ENCODE data around the gene ZNF212.

Gene ZNF212

DNA sequence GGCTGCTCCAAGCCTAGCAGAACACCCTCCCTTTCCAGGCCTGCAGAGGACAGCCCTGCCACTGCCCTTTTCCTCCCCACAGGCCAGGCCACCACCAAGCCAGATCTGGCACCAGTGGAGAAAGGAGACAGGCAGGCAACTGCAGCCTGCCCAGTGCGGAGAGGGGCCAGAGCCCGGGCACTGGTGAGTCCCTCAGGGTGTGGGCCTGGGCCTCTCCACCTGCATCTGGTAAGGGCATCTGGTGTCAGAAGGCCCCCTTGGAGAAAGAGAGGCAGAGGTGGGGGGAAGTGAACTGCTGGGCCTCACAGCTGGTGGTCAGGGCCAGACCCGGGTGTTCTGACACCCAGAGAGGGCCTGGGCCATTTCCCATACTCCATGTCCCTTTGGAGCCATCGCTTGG, 50.4 kb downstream of the ZNF212 start:
- TF ChIP-seq, protein P1, sequence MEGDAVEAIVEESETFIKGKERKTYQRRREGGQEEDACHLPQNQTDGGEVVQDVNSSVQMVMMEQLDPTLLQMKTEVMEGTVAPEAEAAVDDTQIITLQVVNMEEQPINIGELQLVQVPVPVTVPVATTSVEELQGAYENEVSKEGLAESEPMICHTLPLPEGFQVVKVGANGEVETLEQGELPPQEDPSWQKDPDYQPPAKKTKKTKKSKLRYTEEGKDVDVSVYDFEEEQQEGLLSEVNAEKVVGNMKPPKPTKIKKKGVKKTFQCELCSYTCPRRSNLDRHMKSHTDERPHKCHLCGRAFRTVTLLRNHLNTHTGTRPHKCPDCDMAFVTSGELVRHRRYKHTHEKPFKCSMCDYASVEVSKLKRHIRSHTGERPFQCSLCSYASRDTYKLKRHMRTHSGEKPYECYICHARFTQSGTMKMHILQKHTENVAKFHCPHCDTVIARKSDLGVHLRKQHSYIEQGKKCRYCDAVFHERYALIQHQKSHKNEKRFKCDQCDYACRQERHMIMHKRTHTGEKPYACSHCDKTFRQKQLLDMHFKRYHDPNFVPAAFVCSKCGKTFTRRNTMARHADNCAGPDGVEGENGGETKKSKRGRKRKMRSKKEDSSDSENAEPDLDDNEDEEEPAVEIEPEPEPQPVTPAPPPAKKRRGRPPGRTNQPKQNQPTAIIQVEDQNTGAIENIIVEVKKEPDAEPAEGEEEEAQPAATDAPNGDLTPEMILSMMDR (IDR thresholded peaks at IDR 0.05; ENCODE audit: extremely low read depth, missing control alignments), result no peak
- DNase-seq (ENCODE audit: low spot score), result no peak

DNA sequence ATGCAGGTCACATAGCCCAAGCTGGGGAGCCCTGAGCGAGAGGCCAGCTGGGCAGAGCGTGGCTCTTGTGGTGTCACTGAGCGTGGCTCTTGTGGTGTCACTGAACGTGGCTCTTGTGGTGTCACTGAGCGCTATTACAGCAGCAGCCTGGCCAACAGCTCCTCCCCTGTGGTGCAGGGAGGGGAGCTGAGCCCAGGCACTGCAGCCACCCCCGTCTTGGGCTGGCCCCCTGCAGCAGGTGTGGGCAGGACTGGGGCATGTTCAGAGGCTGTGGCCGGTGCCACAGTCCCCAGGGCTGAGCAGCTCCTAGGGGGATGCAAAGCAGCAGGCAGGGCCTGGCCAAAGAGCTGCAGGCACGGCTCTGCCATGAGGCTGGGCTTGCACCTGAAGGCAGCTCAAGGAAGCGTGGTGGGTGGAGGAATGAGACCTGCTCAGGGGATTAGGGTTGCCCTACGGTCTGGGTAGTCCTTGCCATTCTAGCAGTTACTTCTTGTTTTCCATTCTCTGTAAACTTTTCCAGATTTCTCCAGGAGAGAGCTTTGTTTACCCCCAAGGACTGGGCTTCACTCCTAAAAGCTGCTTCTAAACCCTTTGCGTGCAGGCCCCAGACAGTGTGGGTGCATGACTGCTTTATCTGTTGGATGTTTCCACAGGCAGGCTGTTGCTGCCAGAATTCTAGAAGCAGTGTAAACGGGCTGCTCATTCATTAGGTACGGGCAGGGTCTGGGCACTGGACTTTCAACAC, 51.8 kb downstream of the ZNF212 start:
- DNase-seq (ENCODE audit: low spot score), result peak; percentile 23
- TF ChIP-seq, protein P1 (IDR thresholded peaks at IDR 0.05; ENCODE audit: extremely low read depth, missing control alignments), result no peak

DNA sequence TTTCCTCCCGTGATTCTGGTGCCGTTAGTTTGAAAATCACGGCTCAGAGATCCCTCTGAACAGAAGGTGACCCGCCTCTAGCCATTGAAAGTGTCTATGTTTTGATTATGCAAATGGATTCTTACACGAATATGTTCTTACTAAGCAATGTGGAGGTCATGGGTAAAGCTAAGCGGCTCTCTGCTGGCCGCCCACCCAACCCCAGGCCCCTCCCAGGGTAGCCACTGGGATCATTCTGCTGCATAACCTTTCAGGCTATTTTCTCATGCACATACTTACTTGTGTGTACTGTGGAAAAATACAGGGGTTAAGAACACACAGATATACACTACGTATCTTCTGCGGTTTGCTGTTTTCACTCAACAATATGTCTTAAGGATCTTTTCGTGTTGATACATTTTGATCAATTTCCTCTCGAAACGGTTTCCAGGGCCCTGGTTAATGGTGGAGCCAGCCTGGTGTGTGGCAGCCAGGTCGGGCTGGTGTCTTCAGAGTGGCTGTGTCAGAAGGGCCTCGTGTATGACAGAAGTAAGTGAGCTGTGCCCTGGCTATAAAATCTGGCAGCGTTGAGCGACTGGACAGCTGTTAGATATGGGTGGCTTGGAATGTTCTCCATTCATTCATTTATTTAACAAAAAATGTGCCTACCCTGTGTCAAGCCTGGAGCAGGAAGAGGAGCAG, 52.5 kb downstream of the ZNF212 start:
- TF ChIP-seq, protein P1 (IDR thresholded peaks at IDR 0.05; ENCODE audit: extremely low read depth, missing control alignments), result no peak
- peak; percentile 10 for DNase-seq (ENCODE audit: low spot score)

DNA sequence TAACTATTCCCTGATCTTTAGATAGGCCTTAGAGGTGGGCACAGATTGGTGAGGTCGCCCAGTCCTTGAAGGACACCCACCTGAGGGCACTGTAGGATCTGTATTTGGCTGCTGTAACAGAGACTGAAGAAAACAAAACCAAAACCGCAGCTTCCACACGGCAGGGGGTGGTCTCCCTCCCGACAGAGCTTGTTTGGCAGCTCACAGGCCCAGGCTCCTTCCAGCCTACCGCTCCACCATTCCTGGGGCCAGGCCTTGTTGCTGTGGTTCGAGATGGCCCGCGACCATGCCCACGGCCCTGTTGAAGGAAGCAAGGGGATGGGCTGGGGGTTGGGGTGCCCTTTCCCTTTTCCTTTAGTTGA, 53.0 kb downstream of the ZNF212 start:
- DNase-seq (ENCODE audit: low spot score), result no peak
- TF ChIP-seq, protein P1 (IDR thresholded peaks at IDR 0.05; ENCODE audit: extremely low read depth, missing control alignments), result no peak

DNA sequence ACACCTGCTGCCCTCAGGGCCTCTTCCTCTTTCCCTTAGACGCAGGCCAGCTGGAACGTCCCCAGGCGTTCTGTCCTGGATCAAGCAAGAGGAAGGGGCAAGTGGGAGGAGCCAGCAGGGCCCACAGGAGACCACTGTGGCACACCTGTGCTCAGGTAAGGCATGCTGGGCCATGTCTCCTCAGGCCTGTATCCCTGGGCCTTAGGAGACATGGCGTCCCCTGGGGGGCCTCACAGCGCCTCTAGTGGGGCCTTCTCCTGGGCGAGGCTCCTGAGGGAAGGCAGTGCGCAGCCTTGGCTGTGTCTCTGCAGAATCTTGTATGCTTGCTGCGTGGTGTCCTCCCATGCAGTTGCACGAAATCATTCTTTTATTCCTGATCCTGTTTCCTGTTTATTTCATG, 53.9 kb downstream of the ZNF212 start:
- DNase-seq (ENCODE audit: low spot score), result no peak
- TF ChIP-seq, protein P1 (IDR thresholded peaks at IDR 0.05; ENCODE audit: extremely low read depth, missing control alignments), result no peak

DNA sequence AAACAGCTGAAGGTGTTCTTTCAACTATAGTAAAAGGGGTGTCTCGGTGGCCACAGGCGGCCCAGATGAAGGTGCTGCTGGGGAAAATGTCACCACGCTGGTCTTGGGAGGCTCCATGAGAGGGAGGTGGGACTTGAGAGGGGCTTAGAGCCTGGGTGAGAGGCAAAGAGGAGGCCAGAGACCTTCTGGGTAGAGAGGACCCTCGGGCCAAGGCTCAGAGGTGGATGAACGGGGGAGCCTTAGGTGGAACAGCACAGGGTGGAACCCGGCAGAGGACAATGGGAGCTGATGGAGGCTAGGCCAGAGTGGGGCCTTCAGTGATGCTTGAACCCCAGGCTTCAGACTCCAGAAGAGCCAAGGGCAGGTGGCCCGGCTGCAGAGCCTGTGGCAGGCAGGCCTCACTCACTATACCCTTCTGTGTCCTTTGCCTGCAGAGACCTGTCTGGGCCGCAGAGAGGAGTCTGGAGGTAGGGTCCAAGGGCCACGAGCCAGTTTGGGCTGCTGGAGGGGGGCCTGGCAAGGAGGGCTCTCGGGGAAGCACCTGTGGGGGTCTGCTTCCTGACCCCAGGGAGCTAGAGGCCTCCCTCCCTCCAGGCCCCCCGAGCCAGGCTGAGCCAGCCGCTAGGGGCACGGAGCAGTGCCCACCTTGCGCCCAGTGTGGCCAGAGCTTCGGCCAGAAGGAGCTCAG, 54.6 kb downstream of the ZNF212 start:
- no peak for DNase-seq (ENCODE audit: low spot score)
- TF ChIP-seq, protein P1 (IDR thresholded peaks at IDR 0.05; ENCODE audit: extremely low read depth, missing control alignments), result no peak
